Limb (tissue), 2 donors: Measurements from ENCODE around the gene MDM4.
A peak's percentile ranks its signal among the peaks of the same experiment; 100 is the strongest.
"Not testable (repeated sequence)": the region's sequence is repeated elsewhere in the genome, so short reads cannot be mapped to it uniquely, and the experiment has no call there.

ENCODE experiments used
- DNase-seq, 2 donors: peaks; one replicate each; pipeline ENCODE4 v3.0.0-alpha.2; 2016; ENCODE audit errors: extremely low spot score in 2 of 2

MDM4 gene

GRCh38 chr1:204562075-204562990 is 46.1 kb downstream of the MDM4 start:
- DNase-seq: no peak

- DNase-seq: no peak
These were observed 47.1 kb downstream of the MDM4 start for GRCh38 chr1:204563307-204563706.

DNA sequence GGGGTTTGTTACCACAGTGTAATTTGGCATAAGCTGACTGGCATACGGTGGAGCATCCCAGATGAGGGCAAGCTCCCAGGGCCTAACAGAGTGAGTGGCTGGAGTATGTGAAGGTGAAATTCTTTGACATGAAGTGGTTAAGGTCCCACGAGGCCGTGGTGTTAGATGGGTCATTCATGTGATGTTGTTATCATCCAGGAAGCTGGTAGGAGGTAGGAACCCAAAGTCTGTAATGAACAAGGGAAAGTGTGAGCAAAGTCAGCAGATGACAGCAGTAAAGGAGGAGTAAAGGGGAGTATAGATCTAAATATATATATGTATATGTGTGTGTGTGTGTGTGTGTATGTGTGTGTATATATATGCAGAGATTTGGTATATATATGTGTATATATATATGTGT is 47.6 kb downstream of the MDM4 start:
- no peak for DNase-seq

- no peak for DNase-seq
These were observed 48.6 kb downstream of the MDM4 start for GRCh38 chr1:204564835-204565234.

- DNase-seq: peak; percentile 63 to 70
These were observed 49.7 kb downstream of the MDM4 start for GRCh38 chr1:204565617-204566582.

DNA sequence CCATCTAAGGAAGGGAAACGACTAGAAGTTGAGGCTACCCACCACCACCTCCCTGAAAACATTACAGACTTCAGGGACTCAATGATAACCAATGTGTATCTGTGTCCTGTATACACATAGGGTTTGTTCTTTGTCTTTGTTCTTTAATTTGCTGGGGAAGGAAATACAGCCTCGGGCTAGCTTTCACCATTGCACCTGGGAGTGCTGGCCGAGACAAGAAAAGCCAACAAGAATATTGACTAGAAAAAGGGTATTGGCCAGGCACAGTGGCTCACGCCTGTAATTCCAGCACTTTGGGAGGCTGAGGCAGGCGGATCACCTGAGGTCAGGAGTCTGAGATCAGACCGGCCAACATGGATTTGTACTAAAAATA is 50.4 kb downstream of the MDM4 start:
- DNase-seq: no peak

DNA sequence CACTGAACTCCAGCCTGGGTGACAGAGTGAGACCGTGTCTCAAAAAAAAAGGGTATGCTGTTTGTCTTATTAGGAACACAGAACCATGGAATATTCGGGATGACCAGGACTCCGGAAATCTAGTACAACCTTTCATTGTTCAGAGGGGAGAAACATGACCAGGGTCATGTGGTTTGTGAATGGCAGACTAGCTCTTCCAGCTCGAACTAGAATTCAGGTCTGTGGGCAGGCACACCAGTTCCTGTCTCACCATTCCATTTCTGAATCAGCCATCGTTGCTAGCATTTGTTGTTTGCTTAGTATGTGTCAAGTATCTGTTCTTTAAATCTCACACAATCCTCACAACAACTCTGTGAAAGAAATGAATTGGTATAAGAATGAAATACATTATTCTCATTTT is 50.9 kb downstream of the MDM4 start:
- DNase-seq: no peak

- DNase-seq: no peak
These were observed 52.5 kb downstream of the MDM4 start for GRCh38 chr1:204568576-204569315.

- DNase-seq: no peak
These were observed 53.3 kb downstream of the MDM4 start for GRCh38 chr1:204569478-204569877.

DNA sequence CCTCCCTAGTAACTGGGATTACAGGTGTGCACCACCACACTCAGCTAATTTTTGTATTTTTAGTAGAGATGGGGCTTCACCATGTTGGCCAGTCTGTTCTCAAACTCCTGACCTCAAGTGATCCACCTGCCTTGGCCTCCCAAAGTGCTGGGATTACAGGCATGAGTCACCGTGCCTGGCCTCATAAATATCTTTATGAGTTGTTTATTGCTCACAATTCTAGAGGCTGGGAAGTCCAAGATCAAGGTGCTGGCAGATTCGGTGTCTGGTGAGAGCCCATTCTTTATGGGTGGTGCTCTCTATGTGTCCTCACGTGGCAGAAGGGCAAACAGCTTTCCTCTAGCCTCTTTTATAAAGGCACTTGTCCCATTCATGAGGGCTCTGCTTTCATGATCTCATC is 53.8 kb downstream of the MDM4 start:
- not testable (repeated sequence) for DNase-seq

DNA sequence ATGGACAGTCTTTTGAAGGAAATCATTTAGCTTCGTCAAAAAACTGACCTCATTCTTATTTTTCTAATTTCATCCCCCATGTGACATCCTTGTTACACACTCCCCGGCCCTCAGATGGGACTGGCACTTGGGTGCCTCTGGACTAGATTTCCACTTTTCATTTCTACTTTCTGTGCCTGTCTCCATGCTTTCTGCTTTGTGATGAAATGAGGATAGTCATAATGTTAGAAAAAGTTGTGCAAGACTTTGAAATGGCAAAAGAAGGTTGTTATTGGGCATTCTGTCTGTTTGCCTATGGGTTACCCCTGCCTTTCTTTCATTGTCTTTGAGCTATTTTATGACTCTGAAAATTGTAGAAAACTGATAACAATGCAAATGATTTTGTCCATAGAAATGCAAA is 54.9 kb downstream of the MDM4 start:
- no peak for DNase-seq

DNA sequence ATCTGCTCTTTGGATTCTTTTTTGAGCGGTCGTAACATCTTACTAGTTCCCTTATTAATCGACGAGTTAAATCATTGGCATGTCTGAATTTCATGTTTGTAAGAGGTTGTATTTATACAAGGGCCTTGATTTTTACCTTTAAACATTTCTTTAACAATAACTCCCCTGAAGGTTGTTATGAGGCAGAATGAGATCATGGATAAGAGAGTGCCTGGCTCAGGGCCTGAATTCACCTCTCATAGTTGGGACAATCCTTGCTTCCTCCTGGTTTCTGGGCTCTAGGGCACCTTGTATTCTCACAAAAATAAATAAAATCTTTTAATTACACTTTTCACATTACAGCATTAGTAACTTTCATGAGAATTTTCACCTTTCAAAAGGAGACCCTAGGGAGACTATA is 55.4 kb downstream of the MDM4 start:
- no peak for DNase-seq

- DNase-seq: no peak
These were observed 57.0 kb downstream of the MDM4 start for GRCh38 chr1:204572923-204573922.

DNA sequence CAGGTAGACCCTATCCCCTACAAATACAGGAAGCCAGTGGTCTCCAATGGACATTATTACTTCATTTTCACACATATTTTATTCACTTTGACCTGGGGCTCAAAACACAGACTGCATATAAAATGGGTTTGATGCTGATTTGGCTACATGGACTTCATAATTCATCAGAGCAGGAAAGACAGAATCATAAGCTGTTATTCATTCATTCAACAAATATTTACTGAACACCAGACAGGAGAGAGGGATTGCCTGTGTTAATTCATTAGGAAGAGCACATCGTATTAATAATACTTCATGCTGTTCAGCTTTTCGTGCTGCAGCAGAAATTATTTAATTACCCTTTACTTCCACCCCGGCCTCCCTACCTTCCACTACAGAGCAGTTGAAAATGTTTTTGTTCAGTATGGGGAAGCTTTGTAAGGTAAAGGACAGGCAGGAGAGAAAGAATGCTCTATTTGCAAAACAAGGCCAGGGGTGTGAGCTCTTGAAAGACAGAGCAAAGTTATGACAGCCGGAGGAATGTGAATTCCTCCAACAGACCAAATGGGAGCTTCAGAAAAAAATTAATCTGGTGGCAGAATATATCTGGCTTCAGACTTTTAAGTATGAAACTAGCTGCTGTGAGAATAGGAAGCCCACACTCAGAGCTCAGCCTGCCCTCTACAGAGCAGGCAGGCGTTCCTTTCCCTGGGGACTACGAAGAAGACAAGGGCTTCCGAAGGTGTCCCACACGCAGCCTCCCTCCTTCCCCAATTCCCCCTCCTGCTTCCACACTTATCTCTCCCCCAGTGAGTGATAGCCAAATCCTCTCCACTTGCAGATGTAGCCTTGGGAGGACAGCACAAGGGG is 58.0 kb downstream of the MDM4 start:
- DNase-seq: no peak

DNA sequence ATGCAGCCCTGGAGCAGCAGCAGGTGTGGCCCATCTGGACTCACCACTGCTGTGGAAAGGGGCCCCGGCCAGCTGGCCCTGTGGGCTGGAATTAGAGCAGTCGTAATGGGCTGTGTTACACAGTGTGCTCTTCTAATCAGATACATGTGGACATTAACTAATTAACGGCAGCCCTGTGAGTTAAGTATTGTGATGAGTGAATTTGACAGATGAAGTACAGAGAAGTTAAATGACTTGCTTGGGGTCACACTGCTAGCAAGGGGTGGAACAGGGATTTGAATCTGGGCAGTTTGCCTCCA is 58.6 kb downstream of the MDM4 start:
- no peak for DNase-seq

DNA sequence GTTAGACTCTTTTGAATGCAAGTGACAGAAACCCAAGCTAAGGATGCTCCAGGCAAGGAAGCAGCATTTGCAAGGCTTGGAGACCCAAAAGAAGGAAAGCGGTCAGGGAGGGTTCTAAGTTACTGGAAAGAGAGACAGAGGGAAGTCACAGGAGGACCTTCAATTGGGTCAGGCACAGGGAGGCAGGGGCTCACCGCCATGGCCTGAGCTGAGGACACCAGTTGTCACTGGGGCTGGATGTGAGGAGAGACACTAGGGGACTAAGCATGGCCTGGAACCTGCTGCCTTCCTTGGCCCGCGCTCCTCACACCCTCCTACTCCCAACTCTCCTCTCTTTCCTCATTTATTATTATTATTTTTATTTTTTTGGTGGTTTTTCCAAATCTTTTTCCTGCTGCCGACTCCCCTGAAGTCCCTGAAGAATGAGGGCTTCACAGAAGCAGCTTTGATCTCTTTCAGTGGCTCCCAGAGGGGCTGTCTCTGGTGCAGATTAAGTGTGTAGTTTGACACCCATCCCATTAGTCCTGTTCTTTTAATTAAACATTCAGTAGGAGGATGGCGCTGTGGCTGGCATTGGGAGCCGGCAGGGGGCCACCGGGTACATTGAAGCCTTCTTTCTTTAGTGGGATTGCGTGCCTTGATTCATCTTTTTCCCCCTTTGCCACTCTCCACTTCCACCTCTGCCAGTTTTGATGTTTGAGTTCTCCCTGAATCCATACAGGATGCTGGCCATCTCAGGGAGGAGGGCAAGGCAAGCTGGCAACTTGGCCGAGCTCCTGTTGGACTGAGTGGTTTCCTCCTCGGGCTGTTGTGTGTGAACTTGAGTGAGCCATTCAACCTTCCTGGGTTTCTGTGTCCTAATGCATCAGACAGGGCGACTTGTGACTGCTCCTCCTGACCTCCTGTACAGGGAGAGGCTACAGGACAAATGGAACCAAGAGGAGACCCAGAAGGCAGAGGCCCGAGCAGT is 59.3 kb downstream of the MDM4 start:
- no peak for DNase-seq

- DNase-seq: no peak
These were observed 60.2 kb downstream of the MDM4 start for GRCh38 chr1:204576422-204576821.

- no peak for DNase-seq
These were observed 61.7 kb downstream of the MDM4 start for GRCh38 chr1:204577794-204578478.
